Measurements from ENCODE around the gene RGS8. TPM values are rescaled to one million over a fixed set of nuclear protein-coding genes. Genes with fewer than 3 reads are reported as not detected.

RGS8 gene
- polyA plus RNA-seq, 2 of the 4 experiments (the other 2 are of a cell fraction): not detected

GRCh38 chr1:182641561-182641960 lies 42.8 kb downstream of the RGS8 start:
- FAIRE-seq (no peak), DNase-seq (ENCODE audit: low read depth in 1 of 2, low spot score in 1 of 2) (no peak)

GRCh38 chr1:182639330-182639729 lies 45.1 kb downstream of the RGS8 start:
- ChIA-PET CTCF (interaction anchor here (1.0 kb wide), 1 partner anchor 38 kb away, joined by 3 read pairs; no protein-coding TSS in a partner anchor), POLR2A (interaction anchor here (0.6 kb wide), 1 partner anchor 1210 kb away, joined by 7 read pairs; no protein-coding TSS in a partner anchor)
- TF ChIP-seq SMC3 (IDR thresholded peaks at IDR 0.05): no peak
- no peak for TF ChIP-seq EP300 (IDR thresholded peaks at IDR 0.05)
- no peak for TF ChIP-seq HES2 (IDR thresholded peaks at IDR 0.05)
- no peak for TF ChIP-seq KDM1A (IDR thresholded peaks at IDR 0.05; ENCODE audit: low read depth)
- TF ChIP-seq ESRRA (IDR thresholded peaks at IDR 0.05; ENCODE audit: borderline replicate concordance, low read length): no peak
- no peak for TF ChIP-seq JUN (IDR thresholded peaks at IDR 0.05)
- no peak for TF ChIP-seq ZC3H11A (IDR thresholded peaks at IDR 0.05)
- TF ChIP-seq PHF8 (IDR thresholded peaks at IDR 0.05; ENCODE audit: borderline replicate concordance, low read depth): no peak
- no peak for TF ChIP-seq FOSL2 (IDR thresholded peaks at IDR 0.05)
- no peak for TF ChIP-seq FOSL2 (CRISPR knock-in tag; IDR thresholded peaks at IDR 0.05)
- no peak for DNase-seq (ENCODE audit: low read depth in 1 of 2, low spot score in 1 of 2)
- 82% methylated on average over 1 of the region's 1 CpG for whole genome bisulfite sequencing (ENCODE audit: missing lambda C conversion rate)
- no peak overlapping the region for H3K4me3 ChIP-seq
- no peak for FAIRE-seq
- H3K4me2 ChIP-seq: no peak overlapping the region
- no peaks in the 10 kb centered on the region for H3K4me1 ChIP-seq
- no peaks in the 10 kb centered on the region for H3K9me3 ChIP-seq
- H3K27ac ChIP-seq: no peak overlapping the region
- no peak for ATAC-seq

More at GRCh38 chr1:182641561-182641960, 42.8 kb downstream of the RGS8 start:
- TF ChIP-seq REST (IDR thresholded peaks at IDR 0.05): no peak
- no peak for TF ChIP-seq ZSCAN20 (CRISPR knock-in tag; IDR thresholded peaks at IDR 0.05)
- no peak for TF ChIP-seq POLR2AphosphoS2 (conservative IDR thresholded peaks at IDR 0.05; ENCODE audit: low read length)
- no peak for TF ChIP-seq ATOH8 (CRISPR knock-in tag; IDR thresholded peaks at IDR 0.05; ENCODE audit: low read depth)
- no peak for TF ChIP-seq PBX3 (IDR thresholded peaks at IDR 0.05)
- TF ChIP-seq NFE2L2 (conservative IDR thresholded peaks at IDR 0.05; ENCODE audit: low read length): no peak
- TF ChIP-seq HOXB5 (CRISPR knock-in tag; IDR thresholded peaks at IDR 0.05): no peak
- TF ChIP-seq ZC3H11A (IDR thresholded peaks at IDR 0.05): no peak
- no peak for TF ChIP-seq HOXB13 (CRISPR knock-in tag; IDR thresholded peaks at IDR 0.05; ENCODE audit: low read depth)
- TF ChIP-seq POLR2A (IDR thresholded peaks at IDR 0.05; ENCODE audit: low read length): no peak
- WGBS (ENCODE audit: missing lambda C conversion rate): 62% methylated on average over 3 of the region's 5 CpGs
- Histone ChIP-seq H3K4me2 (no peak overlapping the region), H3K4me1 (no peaks in the 10 kb centered on the region), H3K9me3 (no peaks in the 10 kb centered on the region), H3K4me3 (no peak overlapping the region), H3K27ac (no peak overlapping the region)
- POLR2A ChIA-PET: no interaction called here
- CTCF ChIA-PET: no interaction called here
- no peak for ATAC-seq

- CTCF ChIA-PET: interaction anchor here (0.6 to 1.3 kb wide), 2 partner anchors 8 to 96 kb away, joined by 4 read pairs; no protein-coding TSS in a partner anchor
- no peak overlapping the region for H3K4me2 ChIP-seq
- H3K27ac ChIP-seq: no peak overlapping the region
- 52% methylated on average over 5 of the region's 5 CpGs for WGBS (ENCODE audit: missing lambda C conversion rate)
- FAIRE-seq (no peak), DNase-seq (ENCODE audit: low read depth in 1 of 2, low spot score in 1 of 2) (no peak), ATAC-seq (no peak)
- H3K4me3 ChIP-seq: no peak overlapping the region
- no peaks in the 10 kb centered on the region for H3K4me1 ChIP-seq
- POLR2A ChIA-PET: no interaction called here
- no peaks in the 10 kb centered on the region for H3K9me3 ChIP-seq
- TF ChIP-seq NR3C1 (IDR thresholded peaks at IDR 0.05) (no peak), ATOH8 (CRISPR knock-in tag; IDR thresholded peaks at IDR 0.05; ENCODE audit: low read depth) (no peak), CEBPB (IDR thresholded peaks at IDR 0.05) (no peak), HEYL (CRISPR knock-in tag; IDR thresholded peaks at IDR 0.05) (no peak), CBX2 (IDR thresholded peaks at IDR 0.05; ENCODE audit: borderline replicate concordance, low read depth) (no peak), ZNF302 (CRISPR knock-in tag; IDR thresholded peaks at IDR 0.05) (no peak), CHD2 (IDR thresholded peaks at IDR 0.05; ENCODE audit: low read length, partially characterized antibody) (no peak), MAFK (IDR thresholded peaks at IDR 0.05; ENCODE audit: partially characterized antibody) (no peak), ELK1 (IDR thresholded peaks at IDR 0.05; ENCODE audit: low read depth, low read length) (no peak), JUNB (IDR thresholded peaks at IDR 0.05) (no peak)
These were observed 46.6 kb downstream of the RGS8 start for GRCh38 chr1:182637769-182638168.
